GM12878 (cell line): ENCODE results near the gene MYLK4. TPM values are rescaled to one million over a fixed set of nuclear protein-coding genes. Genes with fewer than 3 reads are reported as not detected.

Experiments
- ATAC-seq: fragments of 200-7000 bp; cut with Tn5 transposase; 3 replicates; pipeline ENCODE4 v1.9.1; 2020; ENCODE audit warnings: mild to moderate bottlenecking, moderate library complexity
- BruUV-seq: library from RNA; stranded (reverse); fragments of 400-500 nt; replicated peaks from 2 replicates; lab custom pipeline; 2021; lab: Mats Ljungman, UMichigan
- CTCF ChIA-PET: fragments of 300-600 bp; sonication (Branson Sonifier 250); formaldehyde crosslinking; extraction: SDS; loops from one replicate; lab custom pipeline; 2021; ENCODE audit warnings: inconsistent platforms; lab: Yijun Ruan, JAX
- POLR2A ChIA-PET: fragments of 350-600 bp; formaldehyde crosslinking; extraction: SDS; loops from one replicate; lab custom pipeline; 2021; ENCODE audit warnings: inconsistent platforms; lab: Charles Lee
- RAD21 ChIA-PET: fragments of 300-600 bp; sonication (Branson Sonifier 250); formaldehyde crosslinking; loops from one replicate; lab custom pipeline; 2023; ENCODE audit warnings: antibody characterized with exemption; ENCODE audit not compliant: unreplicated experiment; lab: Charles Lee
- SMC1A ChIA-PET: fragments of 300-600 bp; sonication (Branson Sonifier 250); formaldehyde crosslinking; loops from one replicate; lab custom pipeline; 2023; ENCODE audit not compliant: unreplicated experiment, uncharacterized antibody; lab: Charles Lee
- DNase-seq: peaks from one replicate; pipeline ENCODE4 v3.0.0-alpha.2; 2011; ENCODE audit warnings: low read depth, low spot score
- FAIRE-seq: peaks from 3 replicates; lab custom pipeline; 2011; peaks lifted over from hg19 to GRCh38; lab: Jason Lieb, UNC
- H2AFZ ChIP-seq: 2 replicates; pipeline ENCODE4 v1.6.0; 2011; ENCODE audit warnings: low read depth, low read length, control low read depth; ENCODE audit not compliant: control insufficient read depth
- H3K27ac ChIP-seq: 2 replicates; pipeline ENCODE4 v1.5.1; 2011; ENCODE audit warnings: control low read depth; ENCODE audit not compliant: control insufficient read depth, insufficient read depth
- H3K27me3 ChIP-seq, 2 experiments: replicated peaks in 1 of 2; 2 replicates each; pipeline versions ENCODE4 v1.6.0 to v1.6.1; 2011; ENCODE audit warnings: low read length in 1 of 2; ENCODE audit not compliant: control insufficient read depth in 2 of 2, insufficient read depth in 2 of 2
- H3K36me3 ChIP-seq, 2 experiments: 2 replicates each; pipeline ENCODE4 v1.5.1; 2011; ENCODE audit warnings: low read length in 1 of 2; ENCODE audit not compliant: control insufficient read depth in 2 of 2, insufficient read depth in 2 of 2
- H3K4me1 ChIP-seq: 2 replicates; pipeline ENCODE4 v1.6.1; 2011; ENCODE audit warnings: mild to moderate bottlenecking, low read length, moderate library complexity, mixed read lengths; ENCODE audit not compliant: control insufficient read depth, insufficient read depth
- H3K4me2 ChIP-seq: 2 replicates; pipeline ENCODE4 v1.6.0; 2011; ENCODE audit warnings: control low read depth; ENCODE audit not compliant: control insufficient read depth, insufficient read depth
- H3K4me3 ChIP-seq: fragments of 200-600 bp; sonication (generic); 2 replicates; pipeline ENCODE4 v1.5.1; 2016
- H3K79me2 ChIP-seq: 2 replicates; pipeline ENCODE4 v1.6.0; 2011; ENCODE audit warnings: low read length; ENCODE audit not compliant: control insufficient read depth, insufficient read depth
- H3K9ac ChIP-seq: 2 replicates; pipeline ENCODE4 v1.8.0; 2011; ENCODE audit warnings: low read length, control low read depth, mixed read lengths; ENCODE audit not compliant: control insufficient read depth, insufficient read depth
- H3K9me3 ChIP-seq: replicated peaks from 3 replicates; pipeline ENCODE4 v1.5.1; 2011; ENCODE audit warnings: mild to moderate bottlenecking, low read length; ENCODE audit not compliant: control insufficient read depth, insufficient read depth
- H4K20me1 ChIP-seq: 2 replicates; pipeline ENCODE4 v1.6.0; 2011; ENCODE audit not compliant: control insufficient read depth, insufficient read depth
- BACH1 ChIP-seq: fragments of 450-650 bp; IDR thresholded peaks from 2 replicates; pipeline ENCODE4 v1.6.1; 2017; ENCODE audit warnings: mild to moderate bottlenecking, borderline replicate concordance
- CHD1 ChIP-seq: IDR thresholded peaks from 2 replicates; pipeline ENCODE4 v1.6.1; 2012; ENCODE audit warnings: low read depth, low read length, improper control_type of control experiment
- CREB1 ChIP-seq: IDR thresholded peaks from 2 replicates; pipeline ENCODE4 v1.6.1; 2012; ENCODE audit warnings: low read depth, mild to moderate bottlenecking, inconsistent platforms
- IKZF1 ChIP-seq: fragments of 450-650 bp; conservative IDR thresholded peaks from 2 replicates; pipeline ENCODE4 v1.6.1; 2017; ENCODE audit warnings: antibody characterized with exemption, mild to moderate bottlenecking
- NBN ChIP-seq: fragments of 450-650 bp; IDR thresholded peaks from 2 replicates; pipeline ENCODE4 v1.6.1; 2016
- NFYA ChIP-seq: IDR thresholded peaks from 2 replicates; pipeline ENCODE4 v1.6.1; 2011; ENCODE audit warnings: low read depth, mild to moderate bottlenecking, low read length, improper control_type of control experiment, borderline replicate concordance
- RUNX3 ChIP-seq: IDR thresholded peaks from 2 replicates; pipeline ENCODE4 v1.6.1; 2012; ENCODE audit warnings: low read length, inconsistent platforms
- SREBF1 ChIP-seq: IDR thresholded peaks from 2 replicates; pipeline ENCODE4 v1.6.1; 2012; ENCODE audit warnings: mild to moderate bottlenecking, low read length
- SUPT20H ChIP-seq: IDR thresholded peaks from 2 replicates; pipeline ENCODE4 v1.6.1; 2011; ENCODE audit warnings: low read depth, mild to moderate bottlenecking, low read length, moderate library complexity, borderline replicate concordance; ENCODE audit not compliant: control insufficient read depth
- WRNIP1 ChIP-seq: IDR thresholded peaks from 2 replicates; pipeline ENCODE4 v1.6.1; 2011; ENCODE audit warnings: low read depth, low read length, improper control_type of control experiment, borderline replicate concordance
- WGBS: methylation state at CpG from one replicate; pipeline ENCODE4 v1.1.6; 2016; ENCODE audit warnings: low lambda C conversion rate; ENCODE audit not compliant: insufficient replicate concordance, insufficient coverage; ENCODE audit errors: missing lambda C conversion rate; 5-methylcytosine and 5-hydroxymethylcytosine counted together
- in situ Hi-C: fragments of 300-500 bp; cut with MboI; formaldehyde crosslinking; loops from 9 replicates; pipeline ENCODE4 v1.14.3; 2018; ENCODE audit warnings: mixed read lengths
- intact Hi-C: fragments of 100-400 bp; cut with micrococcal nuclease; formaldehyde crosslinking; loops from one replicate; pipeline ENCODE4 v1.14.2; 2022; ENCODE audit not compliant: unreplicated experiment
- polyA plus RNA-seq, 11 experiments: library from polyadenylated mRNA; depleted of rRNA in 4 of 11; unstranded in 6 of 11; stranded (reverse) in 5 of 11; fragments of >200 nt; fragmentation: Nextera tagmentation in 4 of 11; fragmentation: Illumina TruSeq in 1 of 11; extraction: Ambion mirVana in 4 of 11; extraction: Trizol in 1 of 11; gene quantifications; 1 replicate in 1 of 11; 2 replicates in 10 of 11; pipeline versions ENCODE4 v1.2.1 to v1.2.3, GENCODE V29; 2011 to 2016; ENCODE audit warnings: inconsistent platforms in 2 of 11, missing spikeins in 2 of 11, low read depth in 1 of 11
- total RNA-seq, 4 experiments: library from RNA; depleted of rRNA in 3 of 4; stranded (reverse); fragments of >200 nt in 3 of 4; fragmentation: Illumina TruSeq in 1 of 4; extraction: Trizol in 1 of 4; gene quantifications; 2 replicates each; pipeline versions ENCODE4 v1.2.1 to v1.2.3, GENCODE V29; 2013 to 2021

MYLK4 gene
- total and polyA plus RNA-seq, 10 of the 15 experiments (the other 5 are each of a cell fraction or from before 2014, with no cell fraction given): under 0.01 to 0.09 (median 0.05) TPM; not detected in 1

DNA sequence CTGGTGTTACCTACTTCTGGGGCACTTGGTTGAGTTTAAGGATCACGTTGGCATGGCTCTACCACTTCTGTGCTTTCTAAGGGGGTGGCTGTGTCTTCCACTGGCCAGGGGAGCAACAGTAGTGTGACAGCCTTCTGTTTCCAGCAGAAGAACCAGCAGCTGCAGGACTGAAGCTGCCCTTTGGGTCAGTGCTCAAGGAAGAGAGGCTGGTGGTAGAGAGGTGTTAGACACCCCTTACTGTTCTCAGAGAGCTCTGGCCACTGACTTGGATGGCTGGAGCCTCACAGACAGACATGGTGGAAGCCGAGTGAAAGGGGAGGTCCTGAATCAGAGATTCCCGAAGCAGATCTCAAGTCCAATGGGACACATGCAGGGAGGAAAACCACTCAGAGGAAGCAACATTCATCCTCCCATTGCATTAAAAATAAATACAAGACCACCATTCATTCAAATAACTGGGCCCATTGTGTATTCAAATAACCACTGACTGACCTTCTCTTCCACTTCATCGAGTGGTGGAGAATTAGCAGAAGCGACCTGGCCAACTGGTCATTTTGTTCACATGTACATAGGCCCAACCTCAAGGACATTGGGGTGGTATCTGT is 106.7 kb downstream of the MYLK4 start:
- ATAC-seq: no peak
- H3K27ac ChIP-seq: no peak overlapping the region
- RAD21 ChIA-PET: no interaction called here
- H3K4me3 ChIP-seq: no peak overlapping the region
- CTCF ChIA-PET: interaction anchor here (1.4 kb wide), 1 partner anchor 9 kb away, joined by 3 read pairs; no protein-coding TSS in a partner anchor
- in situ Hi-C loops: no loop called here
- 64% methylated on average over 5 of the region's 5 CpGs for WGBS
- H3K27me3 ChIP-seq: peaks cover 4 to 8% of the 10 kb centered on the region in 2 experiments; a peak in 3 of 4 replicates
- peaks cover 13% of the 10 kb centered on the region for H3K4me1 ChIP-seq
- intact Hi-C loops: no loop called here
- no peak overlapping the region for H2AFZ ChIP-seq
- no peak overlapping the region for H3K9ac ChIP-seq
- H3K79me2 ChIP-seq: no peaks in the 10 kb centered on the region
- H3K4me2 ChIP-seq: no peak overlapping the region
- no peak for FAIRE-seq
- SMC1A ChIA-PET: no interaction called here
- TF ChIP-seq WRNIP1 (no peak), BACH1 (no peak), CREB1 (no peak), IKZF1 (no peak), NBN (no peak), SUPT20H (no peak), SREBF1 (no peak), CHD1 (no peak), NFYA (no peak), RUNX3 (no peak)
- POLR2A ChIA-PET: interaction anchor here (0.6 kb wide), 1 partner anchor 421 kb away, joined by 3 read pairs; no protein-coding TSS in a partner anchor
- no peaks in the 10 kb centered on the region for H3K9me3 ChIP-seq
- BruUV-seq: no TSS peak
- no peak for DNase-seq
- H3K36me3 ChIP-seq: no peaks in the 10 kb centered on the region
- no peaks in the 10 kb centered on the region for H4K20me1 ChIP-seq
